HL-60 (cell line): ENCODE data around the gene ZNF681.

Source experiments
- DNase-seq, 2 experiments: peaks; one replicate each; pipeline ENCODE4 v3.0.0-alpha.2; 2010 to 2020; ENCODE audit warnings: low read depth in 1 of 2, low spot score in 1 of 2
- H3K27ac ChIP-seq: fragments of 250-450 bp; sonication (Bioruptor Pico); replicated peaks from 2 replicates; pipeline ENCODE4 v1.5.1; 2020; ENCODE audit warnings: mild to moderate bottlenecking, moderate library complexity
- H3K27me3 ChIP-seq: fragments of 250-450 bp; sonication (Bioruptor Pico); 2 replicates; pipeline ENCODE4 v1.5.1; 2021; ENCODE audit warnings: mild to moderate bottlenecking, moderate library complexity; ENCODE audit not compliant: insufficient read depth, poor library complexity, severe bottlenecking
- H3K4me3 ChIP-seq: replicated peaks from 2 replicates; pipeline ENCODE4 v1.5.1; 2011; ENCODE audit warnings: mild to moderate bottlenecking, control low read depth, low read length; ENCODE audit not compliant: insufficient read depth
- CTCF ChIP-seq: IDR thresholded peaks from one replicate; pipeline ENCODE4 v1.5.1; 2011; ENCODE audit warnings: low read length, control low read depth, inconsistent platforms; ENCODE audit not compliant: insufficient read depth
- GABPA ChIP-seq: IDR thresholded peaks from 2 replicates; pipeline ENCODE4 v1.6.1; 2012; ENCODE audit warnings: low read depth
- POLR2AphosphoS5 ChIP-seq: IDR thresholded peaks from 2 replicates; pipeline ENCODE4 v1.6.1; 2012; ENCODE audit warnings: low read depth
- REST ChIP-seq: IDR thresholded peaks from 2 replicates; pipeline ENCODE4 v1.6.1; 2012; ENCODE audit warnings: low read depth; ENCODE audit not compliant: insufficient replicate concordance
- SPI1 ChIP-seq: IDR thresholded peaks from 2 replicates; pipeline ENCODE4 v1.6.1; 2012; ENCODE audit warnings: low read depth, mild to moderate bottlenecking, borderline replicate concordance

ZNF681 gene

GRCh38 chr19:23764781-23765180 is 6.1 kb upstream of the ZNF681 start:
- TF ChIP-seq SPI1, result no peak
- no peak for TF ChIP-seq POLR2AphosphoS5
- no peak for TF ChIP-seq GABPA
- no peak for TF ChIP-seq CTCF
- TF ChIP-seq REST, result no peak
- no peak for DNase-seq
- Histone ChIP-seq H3K27ac (no peak overlapping the region), H3K27me3 (no peaks in the 10 kb centered on the region), H3K4me3 (no peak overlapping the region)

GRCh38 chr19:23762884-23763711 is 4.4 kb upstream of the ZNF681 start:
- H3K4me3 ChIP-seq, result no peak overlapping the region
- no peak overlapping the region for H3K27ac ChIP-seq

More at GRCh38 chr19:23762884-23763711, 4.4 kb upstream of the ZNF681 start:
- no peak for TF ChIP-seq POLR2AphosphoS5
- no peak for TF ChIP-seq GABPA
- no peak for TF ChIP-seq SPI1
- no peak for TF ChIP-seq REST
- no peak for TF ChIP-seq CTCF
- no peak for DNase-seq
- no peaks in the 10 kb centered on the region for H3K27me3 ChIP-seq
